Heart right ventricle (tissue), 16 donors: Measurements from ENCODE around the gene CRYBG1. TPM values are rescaled to one million over a fixed set of nuclear protein-coding genes. Genes with fewer than 3 reads are reported as not detected.

ENCODE experiments used
- ATAC-seq, 8 donors: fragments of 200-7000 bp; cut with Tn5 transposase; one replicate each; pipeline ENCODE4 v1.9.1; 2020; ENCODE audit warnings: mild to moderate bottlenecking in 8 of 8, moderate library complexity in 8 of 8, moderate number of reproducible peaks in 1 of 8
- DNase-seq, 2 donors: peaks; one replicate each; pipeline ENCODE4 v3.0.0-alpha.2; 2020
- H3K27ac ChIP-seq, 10 donors: fragments of 200-600 bp; sonication (generic) in 2 of 10; one replicate each; pipeline versions ENCODE4 v1.5.0 to v1.8.0; 2020 to 2022; ENCODE audit warnings: mild to moderate bottlenecking in 3 of 10
- H3K27me3 ChIP-seq, 7 donors: fragments of 200-600 bp; one replicate each; pipeline ENCODE4 v1.8.0; 2021 to 2022; ENCODE audit warnings: mild to moderate bottlenecking in 2 of 7
- H3K36me3 ChIP-seq, 9 donors: fragments of 200-600 bp; sonication (generic) in 1 of 9; one replicate each; pipeline versions ENCODE4 v1.5.0 to v1.8.0; 2020 to 2022; ENCODE audit warnings: mild to moderate bottlenecking in 2 of 9
- H3K4me1 ChIP-seq, 9 donors: fragments of 200-600 bp; sonication (generic) in 1 of 9; one replicate each; pipeline versions ENCODE4 v1.5.0 to v1.8.0; 2020 to 2022; ENCODE audit warnings: mild to moderate bottlenecking in 4 of 9
- H3K4me3 ChIP-seq, 10 donors: fragments of 200-600 bp; sonication (generic) in 2 of 10; one replicate each; pipeline versions ENCODE4 v1.5.0 to v1.8.0; 2020 to 2022; ENCODE audit warnings: mild to moderate bottlenecking in 7 of 10, moderate library complexity in 2 of 10
- H3K9me3 ChIP-seq, 11 donors: fragments of 200-600 bp in 10 of 11; sonication (generic) in 2 of 11; one replicate each; pipeline versions ENCODE4 v1.5.0 to v1.8.0; 2013 to 2022; ENCODE audit warnings: mild to moderate bottlenecking in 2 of 11, control low read depth in 1 of 11, moderate library complexity in 1 of 11
- CTCF ChIP-seq, 9 donors: fragments of 200-600 bp; sonication (generic) in 2 of 9; IDR thresholded peaks; one replicate each; pipeline versions ENCODE4 v1.5.0 to v1.8.0; 2021 to 2022; ENCODE audit warnings: antibody characterized with exemption in 9 of 9, mild to moderate bottlenecking in 5 of 9, moderate library complexity in 1 of 9
- WGBS, 2 donors: extraction: QIAGEN DNeasy Blood & Tissue Kit; methylation state at CpG; one replicate each; pipeline ENCODE4 v1.1.7; 2013; ENCODE audit warnings: inconsistent platforms in 1 of 2; 5-methylcytosine and 5-hydroxymethylcytosine counted together
- intact Hi-C, 10 donors: fragments of 100-400 bp; cut with DNase I; formaldehyde crosslinking; loops; one replicate each; pipeline versions ENCODE4 v1.11.1 to v1.14.2; 2022
- polyA plus RNA-seq, 2 donors: library from polyadenylated mRNA; stranded (reverse); fragments of 200-250 nt; gene quantifications; one replicate each; pipeline ENCODE4 v1.2.3, GENCODE V29; 2013
- total RNA-seq, 10 donors: library from RNA; stranded (reverse); fragmentation: NEBNext Ultra II Directional in 3 of 10; extraction: Animal tissue kit (Norgen Biotek cat#: 25700) in 3 of 10; gene quantifications; one replicate each; pipeline versions ENCODE4 v1.2.1 to v1.2.4, GENCODE V29; 2021 to 2023
- donor health status: Arrhythmogenic right ventricular cardiomyopathy.
- donor health status: ischemic (EF 13 %, LVEDD 7.1; RV severe dilation, severe dysfunction).
- donor health status: healthy with polysubstance abuse.
- donor health status: DM: no; HTN: yes; CAD: no.
- donor health status: DM: no; HTN: no; CAD: no.
- donor health status: ischemic (EF 25% LVEDD 6.9; RV normal size, moderate dysfunction).
- donor health status: ischemic (EF 25% LVEDD 5.7; RV mildly dilated, moderate dysfunction).
- donor health status: healthy.
- donor health status: DM: yes; HTN: yes; CAD: no.
- donor health status: Ischemic cardiomyopathy.
- donor health status: ischemic (EF 35%, LVEDD 5.7; RV mildly dilated, moderate dysfunction).
- donor health status: nonischemic (EF 11% LVEDD 7.7; RV severe dilation, severe dysfunction).
- donor health status: DM: yes; HTN: yes; CAD: no.
- donor health status: PGD.
- donor health status: ischemic (EF 29% LVEDD 5.4; RV normal size, mild dysfunction).
- donor health status: nonischemic (EF 23%, LVEDD 6.1; RV moderate dilation, normal function).

Gene CRYBG1
- total and polyA plus RNA-seq, 12 donors: 0.64 to 9.4 (median 1.5) TPM

- WGBS, 2 donors: 78 to 90% methylated on average over 3 of the region's 3 CpGs
These were observed 167.5 kb downstream of the CRYBG1 start for GRCh38 chr6:106527979-106528378.

GRCh38 chr6:106528521-106528920 lies 168.0 kb downstream of the CRYBG1 start:
- TF ChIP-seq CTCF (IDR thresholded peaks at IDR 0.05): no peak
- H3K27me3 ChIP-seq: no peaks in the 10 kb centered on the region
- DNase-seq: no peak
- H3K4me3 ChIP-seq: no peak overlapping the region
- peaks cover 0 to 47% (median 0%) of the 10 kb centered on the region in 9 donors for H3K36me3 ChIP-seq
- H3K4me1 ChIP-seq: peaks cover 0 to 42% (median 0%) of the 10 kb centered on the region in 9 donors
- no peaks in the 10 kb centered on the region for H3K9me3 ChIP-seq
- WGBS, 2 donors: 90% methylated on average over 2 of the region's 2 CpGs
- no peak for ATAC-seq
- intact Hi-C loops: no loop called here
- H3K27ac ChIP-seq: no peak overlapping the region

More at GRCh38 chr6:106527979-106528378, 167.5 kb downstream of the CRYBG1 start:
- Histone ChIP-seq H3K9me3 (no peaks in the 10 kb centered on the region), H3K4me3 (no peak overlapping the region), H3K36me3 (peaks cover 0 to 47% (median 0%) of the 10 kb centered on the region in 9 donors), H3K4me1 (peaks cover 0 to 44% (median 0%) of the 10 kb centered on the region in 9 donors), H3K27me3 (no peaks in the 10 kb centered on the region), H3K27ac (no peak overlapping the region)
- no peak for TF ChIP-seq CTCF (IDR thresholded peaks at IDR 0.05)
- ATAC-seq (no peak), DNase-seq (no peak)
- intact Hi-C loops: no loop called here

- DNase-seq: no peak
- Histone ChIP-seq H3K9me3 (no peaks in the 10 kb centered on the region), H3K4me1 (peaks cover 0 to 33% (median 0%) of the 10 kb centered on the region in 9 donors), H3K27me3 (no peaks in the 10 kb centered on the region), H3K36me3 (peaks cover 0 to 47% (median 0%) of the 10 kb centered on the region in 9 donors), H3K27ac (no peak overlapping the region), H3K4me3 (no peak overlapping the region)
- 96 to 97% methylated on average over 3 of the region's 3 CpGs for WGBS, 2 donors
- TF ChIP-seq CTCF (IDR thresholded peaks at IDR 0.05): no peak
- intact Hi-C loops: no loop called here
- ATAC-seq: no peak
These were observed 168.9 kb downstream of the CRYBG1 start for GRCh38 chr6:106529438-106529837.

- TF ChIP-seq CTCF (IDR thresholded peaks at IDR 0.05): no peak
- intact Hi-C loops: no loop called here
- no peak for ATAC-seq
- no peaks in the 10 kb centered on the region for H3K27me3 ChIP-seq
- WGBS, 2 donors: 94 to 98% methylated on average over 1 of the region's 1 CpG
- H3K9me3 ChIP-seq: no peaks in the 10 kb centered on the region
- H3K4me1 ChIP-seq: peaks cover 0 to 27% (median 0%) of the 10 kb centered on the region in 9 donors
- no peak overlapping the region for H3K4me3 ChIP-seq
- no peak for DNase-seq
- H3K36me3 ChIP-seq: peaks cover 0 to 47% (median 0%) of the 10 kb centered on the region in 9 donors
- no peak overlapping the region for H3K27ac ChIP-seq
These were observed 169.5 kb downstream of the CRYBG1 start for GRCh38 chr6:106530026-106530425.
